KMS-11 (cell line): ENCODE data around the gene PBX3.
A peak's percentile ranks its signal among the peaks of the same experiment; 100 is the strongest.

Source experiments
- H2AFZ ChIP-seq: fragments of 200-600 bp; sonication (generic); 2 replicates; pipeline ENCODE4 v1.6.1; 2016; ENCODE audit warnings: antibody characterized with exemption, mixed run types, low read depth
- H3K27ac ChIP-seq: fragments of 200-600 bp; sonication (generic); 2 replicates; pipeline ENCODE4 v1.6.1; 2016; ENCODE audit warnings: mild to moderate bottlenecking, mixed run types
- H3K27me3 ChIP-seq: fragments of 200-600 bp; sonication (generic); 2 replicates; pipeline ENCODE4 v1.6.1; 2017; ENCODE audit warnings: mild to moderate bottlenecking, low read depth, mixed run types, moderate library complexity; ENCODE audit not compliant: insufficient read depth
- H3K36me3 ChIP-seq: fragments of 200-600 bp; sonication (generic); 2 replicates; pipeline ENCODE4 v1.6.1; 2017; ENCODE audit warnings: mild to moderate bottlenecking, mixed run types; ENCODE audit not compliant: insufficient read depth
- H3K4me1 ChIP-seq: fragments of 200-600 bp; sonication (generic); 2 replicates; pipeline ENCODE4 v1.6.1; 2016; ENCODE audit warnings: mild to moderate bottlenecking, low read depth, mixed run types; ENCODE audit not compliant: poor library complexity, severe bottlenecking
- H3K4me2 ChIP-seq: fragments of 200-600 bp; sonication (generic); 2 replicates; pipeline ENCODE4 v1.7.0; 2016; ENCODE audit warnings: mild to moderate bottlenecking, mixed run types
- H3K4me3 ChIP-seq: fragments of 200-600 bp; sonication (generic); IDR thresholded peaks from 2 replicates; pipeline ENCODE4 v1.6.1; 2017; ENCODE audit warnings: low read depth, low read length, mixed read lengths; ENCODE audit not compliant: insufficient read depth
- H3K79me2 ChIP-seq: fragments of 200-600 bp; sonication (generic); 2 replicates; pipeline ENCODE4 v1.6.1; 2016; ENCODE audit warnings: low read depth, mixed run types; ENCODE audit not compliant: insufficient read depth
- H3K9ac ChIP-seq: fragments of 200-600 bp; sonication (generic); 2 replicates; pipeline ENCODE4 v1.6.1; 2016; ENCODE audit warnings: mild to moderate bottlenecking, mixed run types
- H4K20me1 ChIP-seq: fragments of 200-600 bp; sonication (generic); 2 replicates; pipeline ENCODE4 v1.6.1; 2016; ENCODE audit warnings: mild to moderate bottlenecking, mixed run types; ENCODE audit not compliant: insufficient read depth
- CTCF ChIP-seq: fragments of 200-600 bp; sonication (generic); conservative IDR thresholded peaks from 2 replicates; pipeline ENCODE4 v1.6.1; 2017; ENCODE audit warnings: low read depth, mild to moderate bottlenecking, antibody characterized with exemption, low read length, moderate library complexity, mixed read lengths

Gene PBX3

GRCh38 chr9:125794708-125795107 lies 47.5 kb downstream of the PBX3 start:
- Histone ChIP-seq H2AFZ (no peak overlapping the region), H3K9ac (no peak overlapping the region), H3K79me2 (peaks cover 97% of the 10 kb centered on the region), H3K4me1 (peaks cover 71% of the 10 kb centered on the region), H3K36me3 (peaks cover 4% of the 10 kb centered on the region; the same call in 1 of the 2 replicates), H4K20me1 (peaks cover 46% of the 10 kb centered on the region), H3K4me2 (peak overlapping the region; percentile 52), H3K4me3 (no peak overlapping the region), H3K27ac (peak overlapping the region; percentile 27; the same call in 1 of the 2 replicates), H3K27me3 (no peaks in the 10 kb centered on the region)
- TF ChIP-seq CTCF, result no peak

GRCh38 chr9:125795970-125796596 lies 48.9 kb downstream of the PBX3 start:
- H3K79me2 ChIP-seq, result peaks cover 94% of the 10 kb centered on the region

GRCh38 chr9:125797930-125798329 lies 50.8 kb downstream of the PBX3 start:
- H3K27ac ChIP-seq, result peak overlapping the region; percentile 6; the same call in 1 of the 2 replicates
- no peaks in the 10 kb centered on the region for H3K27me3 ChIP-seq
- peak overlapping the region; percentile 50 for H3K4me2 ChIP-seq
- H2AFZ ChIP-seq, result no peak overlapping the region
- H3K4me3 ChIP-seq, result no peak overlapping the region
- peaks cover 4% of the 10 kb centered on the region; the same call in 1 of the 2 replicates for H3K36me3 ChIP-seq
- peaks cover 88% of the 10 kb centered on the region for H3K79me2 ChIP-seq
- H3K4me1 ChIP-seq, result peaks cover 54% of the 10 kb centered on the region
- no peak for TF ChIP-seq CTCF
- no peak overlapping the region for H3K9ac ChIP-seq
- peaks cover 54% of the 10 kb centered on the region for H4K20me1 ChIP-seq

More at GRCh38 chr9:125795970-125796596, 48.9 kb downstream of the PBX3 start:
- Histone ChIP-seq H3K4me1 (peaks cover 59% of the 10 kb centered on the region), H3K4me2 (peak overlapping the region; percentile 52), H3K27ac (peak overlapping the region; percentile 7; the same call in 1 of the 2 replicates), H3K4me3 (no peak overlapping the region), H3K27me3 (no peaks in the 10 kb centered on the region), H2AFZ (no peak overlapping the region), H4K20me1 (peaks cover 54% of the 10 kb centered on the region), H3K9ac (no peak overlapping the region), H3K36me3 (peaks cover 4% of the 10 kb centered on the region; the same call in 1 of the 2 replicates)
- no peak for TF ChIP-seq CTCF

GRCh38 chr9:125803526-125803925 lies 56.4 kb downstream of the PBX3 start:
- Histone ChIP-seq H3K4me3 (no peak overlapping the region), H3K9ac (no peak overlapping the region), H3K4me2 (no peak overlapping the region), H3K79me2 (peaks cover 90% of the 10 kb centered on the region), H3K36me3 (no peaks in the 10 kb centered on the region; the same call in 1 of the 2 replicates), H3K4me1 (peaks cover 18% of the 10 kb centered on the region), H2AFZ (no peak overlapping the region), H4K20me1 (peaks cover 34% of the 10 kb centered on the region), H3K27ac (no peak overlapping the region), H3K27me3 (no peaks in the 10 kb centered on the region)
- TF ChIP-seq CTCF, result no peak
